Stimulated activated CD4-positive, alpha-beta T cell treated with anti-CD3 and anti-CD28 coated beads, Interleukin-12 subunit alpha, Interleukin-12 subunit beta, amount 100 ng/mL, for 4 hours (primary cell): Measurements from ENCODE around the gene RNASE13.
"Not testable (repeated sequence)": the region's sequence is repeated elsewhere in the genome, so short reads cannot be mapped to it uniquely, and the experiment has no call there.

Experiments used
- DNase-seq: peaks from one replicate; pipeline ENCODE4 v3.0.0-alpha.2; 2020

The RNASE13 gene

GRCh38 chr14:21019366-21019765 lies 15.2 kb downstream of the RNASE13 start:
- no peak for DNase-seq

- no peak for DNase-seq
These were observed 15.8 kb downstream of the RNASE13 start for GRCh38 chr14:21018781-21019180.

DNA sequence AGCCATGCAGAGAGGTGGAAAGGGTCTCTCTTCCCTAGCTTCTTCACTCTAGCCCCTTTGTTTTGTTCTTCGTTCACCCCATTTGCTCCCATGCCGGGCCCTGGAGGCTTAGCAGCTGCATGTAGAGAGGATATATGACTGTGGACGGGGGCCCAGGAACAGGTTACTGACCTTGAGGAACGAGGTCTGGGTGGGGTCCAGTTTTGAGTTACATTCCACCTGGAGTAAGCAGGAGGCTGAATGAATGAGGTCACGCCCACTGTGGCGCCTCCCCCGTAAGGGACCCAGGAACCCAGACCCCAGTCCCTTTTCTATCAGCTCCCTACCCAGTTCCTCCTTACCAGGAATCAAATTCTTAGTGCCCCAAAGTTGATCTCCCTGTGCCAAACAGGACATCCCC lies 16.3 kb downstream of the RNASE13 start:
- DNase-seq = no peak

DNA sequence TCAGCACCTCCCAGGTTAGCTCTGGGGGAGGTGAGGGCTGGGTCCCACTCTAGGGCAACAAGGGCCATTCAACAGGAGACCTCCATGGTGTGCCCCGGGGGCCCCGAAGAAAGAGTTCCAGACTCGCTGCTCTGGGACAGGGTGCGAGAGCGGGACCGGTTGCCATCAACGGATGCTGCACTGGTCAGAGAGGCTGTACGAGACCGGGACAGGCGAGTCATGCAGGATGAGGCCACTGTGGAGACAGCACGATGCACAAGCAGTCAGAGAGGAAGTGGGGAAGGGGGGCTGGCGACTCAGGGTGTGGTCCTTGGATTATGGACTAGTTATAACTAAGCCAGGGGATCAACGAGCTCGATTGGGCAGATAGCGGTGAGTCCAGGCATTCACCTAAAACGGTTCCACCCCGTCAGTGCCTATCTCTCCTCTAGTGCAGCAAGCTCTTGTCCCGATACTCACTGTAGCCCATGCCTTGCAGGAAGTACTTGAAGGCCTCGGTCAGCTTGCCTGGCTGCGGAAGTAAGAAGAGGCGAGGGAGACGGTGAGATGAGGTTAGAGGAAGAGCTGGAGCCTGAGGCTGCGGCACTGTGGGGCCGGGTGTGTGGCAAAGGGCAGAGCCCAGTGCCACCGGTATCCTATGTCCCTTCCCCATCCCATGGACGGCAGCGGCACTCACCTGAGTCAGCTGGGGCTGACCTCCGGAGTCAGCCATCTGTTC lies 16.9 kb downstream of the RNASE13 start:
- DNase-seq = no peak

DNA sequence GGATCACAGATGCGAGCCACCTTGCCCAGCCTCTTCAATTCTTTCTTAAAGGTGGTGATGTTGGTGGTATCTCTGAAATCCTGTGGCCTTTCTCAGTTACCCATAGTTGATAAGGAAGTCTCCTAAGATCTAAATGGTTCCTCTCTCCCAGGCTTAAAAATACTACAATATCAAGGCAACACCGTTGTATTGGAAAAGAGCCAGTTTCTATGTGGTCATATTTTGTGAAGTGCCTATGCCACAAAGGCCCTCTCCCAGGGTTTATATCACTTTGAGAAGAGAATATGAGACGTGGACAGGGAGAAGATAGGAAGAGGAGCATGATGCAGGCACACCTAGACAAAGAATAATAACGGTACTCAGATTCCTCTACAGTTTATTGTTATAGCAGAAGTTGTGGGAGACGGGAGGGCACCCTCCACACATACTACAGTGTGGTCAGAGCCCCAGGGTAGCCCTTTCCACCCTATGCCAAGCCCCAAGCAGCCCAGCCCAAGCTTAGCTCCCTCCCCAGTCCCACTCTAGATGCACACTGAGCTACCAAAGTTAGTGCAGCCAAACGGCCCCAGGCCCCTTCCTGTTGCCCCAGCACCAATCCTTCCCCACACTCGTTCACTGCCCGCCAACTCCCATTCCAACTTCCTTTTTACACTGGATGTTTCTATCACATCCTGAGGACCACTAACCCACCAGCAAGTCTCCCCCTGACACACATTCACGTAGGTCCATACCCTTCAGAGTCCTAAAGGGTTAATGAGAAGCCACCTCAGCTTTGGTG lies 18.0 kb downstream of the RNASE13 start:
- DNase-seq = no peak

- DNase-seq = no peak
These were observed 19.3 kb downstream of the RNASE13 start for GRCh38 chr14:21015312-21015711.

- peak; percentile 78 for DNase-seq
These were observed 19.8 kb downstream of the RNASE13 start for GRCh38 chr14:21014761-21015190.

DNA sequence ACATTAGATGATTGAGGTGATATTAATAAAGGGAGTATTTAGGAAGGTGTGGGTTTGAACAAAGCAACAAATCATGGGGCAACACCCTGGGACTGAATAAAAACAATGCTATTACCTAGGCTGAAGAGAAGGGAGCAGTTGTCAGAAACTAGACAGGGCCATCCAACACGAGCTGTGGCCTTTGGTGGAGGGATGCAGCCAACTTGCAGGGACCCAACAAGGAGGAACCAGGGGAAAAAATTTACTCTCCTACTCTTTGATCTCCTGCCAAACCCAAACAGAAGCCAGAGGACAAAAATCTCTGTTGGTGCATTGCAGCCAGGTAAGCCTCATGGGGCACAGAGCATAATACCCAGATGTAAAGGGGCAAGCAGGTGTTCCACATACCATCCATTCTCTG lies 23.5 kb downstream of the RNASE13 start:
- no peak for DNase-seq

DNA sequence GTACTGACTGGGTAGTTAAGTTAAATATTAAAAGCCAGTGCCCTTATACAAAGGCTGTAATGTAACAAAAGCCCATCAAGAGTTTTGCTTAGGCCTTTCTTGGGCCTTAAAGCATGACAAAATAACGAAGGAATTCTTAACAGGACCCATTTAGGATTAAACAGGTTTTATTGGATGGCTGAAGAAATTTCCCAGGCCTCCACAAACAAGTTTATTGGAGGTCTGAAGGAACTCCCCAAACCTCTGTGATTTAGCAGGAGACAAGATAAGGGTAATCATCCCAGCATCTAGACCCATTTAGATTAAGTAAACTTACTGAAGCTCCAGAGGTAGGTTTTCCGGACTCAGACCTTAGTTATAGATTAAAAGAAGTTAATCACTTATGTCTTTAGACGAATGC lies 24.9 kb downstream of the RNASE13 start:
- not testable (repeated sequence) for DNase-seq

DNA sequence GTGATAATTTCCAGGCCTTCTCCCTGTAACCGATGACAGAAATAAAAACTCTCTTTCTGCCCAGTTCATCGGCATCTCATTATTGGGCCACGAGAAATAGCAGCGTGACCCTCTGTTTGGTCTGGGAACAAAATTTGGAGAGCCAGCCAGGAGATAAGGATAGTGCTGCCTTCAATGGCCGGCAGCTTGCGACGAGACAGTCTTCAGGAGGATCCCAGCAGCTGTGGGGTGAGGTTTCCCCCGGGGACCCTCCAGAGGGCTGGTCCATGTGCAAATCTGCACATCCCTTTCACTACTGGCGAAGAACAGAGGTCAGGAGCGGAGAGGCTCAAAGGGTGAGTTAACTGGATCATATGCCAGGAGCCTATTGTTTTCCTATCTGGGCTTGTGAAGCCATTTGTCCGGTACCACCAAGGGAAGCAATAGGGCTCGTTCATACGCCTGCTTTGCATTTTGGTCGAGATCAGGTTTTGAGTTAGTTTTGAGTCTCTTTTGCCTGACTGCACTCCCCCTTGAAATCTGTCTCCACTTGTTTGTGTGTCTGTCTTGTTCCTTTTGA lies 30.7 kb downstream of the RNASE13 start:
- no peak for DNase-seq

DNA sequence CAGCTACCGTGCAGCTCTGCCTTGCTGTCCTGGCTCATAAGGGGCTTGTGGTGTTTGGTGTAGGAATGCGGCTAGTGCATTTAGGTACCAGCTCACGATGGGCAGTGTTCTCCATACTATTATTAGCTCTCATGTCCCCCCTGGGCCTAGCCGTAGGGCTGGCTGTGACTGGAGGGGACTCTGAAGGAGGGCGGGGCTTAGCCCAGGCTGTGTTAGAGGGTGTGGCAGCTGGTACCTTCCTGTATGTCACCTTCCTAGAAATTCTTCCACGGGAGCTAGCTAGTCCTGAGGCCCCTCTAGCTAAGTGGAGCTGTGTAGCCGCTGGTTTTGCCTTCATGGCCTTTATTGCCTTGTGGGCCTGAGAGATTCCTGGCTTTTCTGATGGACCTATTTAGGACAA lies 33.4 kb downstream of the RNASE13 start:
- DNase-seq = no peak

DNA sequence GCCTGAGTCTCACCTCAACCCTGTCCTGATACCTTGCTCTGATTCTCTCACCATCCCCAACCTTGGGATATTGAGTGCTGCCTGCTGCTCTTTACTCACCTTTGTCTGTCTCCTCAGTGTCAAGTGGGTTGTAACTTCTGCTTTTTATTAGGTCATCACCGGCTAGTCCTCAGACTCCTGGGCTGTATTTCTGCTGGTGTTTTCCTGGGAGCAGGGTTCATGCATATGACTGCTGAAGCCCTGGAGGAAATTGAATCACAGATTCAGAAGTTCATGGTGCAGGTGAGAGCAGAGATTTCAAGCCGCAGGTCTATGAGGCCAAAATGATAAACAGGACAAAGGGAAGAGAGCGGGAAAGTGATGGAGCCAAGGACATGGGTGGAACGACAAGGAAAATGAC lies 35.0 kb downstream of the RNASE13 start:
- DNase-seq = no peak

DNA sequence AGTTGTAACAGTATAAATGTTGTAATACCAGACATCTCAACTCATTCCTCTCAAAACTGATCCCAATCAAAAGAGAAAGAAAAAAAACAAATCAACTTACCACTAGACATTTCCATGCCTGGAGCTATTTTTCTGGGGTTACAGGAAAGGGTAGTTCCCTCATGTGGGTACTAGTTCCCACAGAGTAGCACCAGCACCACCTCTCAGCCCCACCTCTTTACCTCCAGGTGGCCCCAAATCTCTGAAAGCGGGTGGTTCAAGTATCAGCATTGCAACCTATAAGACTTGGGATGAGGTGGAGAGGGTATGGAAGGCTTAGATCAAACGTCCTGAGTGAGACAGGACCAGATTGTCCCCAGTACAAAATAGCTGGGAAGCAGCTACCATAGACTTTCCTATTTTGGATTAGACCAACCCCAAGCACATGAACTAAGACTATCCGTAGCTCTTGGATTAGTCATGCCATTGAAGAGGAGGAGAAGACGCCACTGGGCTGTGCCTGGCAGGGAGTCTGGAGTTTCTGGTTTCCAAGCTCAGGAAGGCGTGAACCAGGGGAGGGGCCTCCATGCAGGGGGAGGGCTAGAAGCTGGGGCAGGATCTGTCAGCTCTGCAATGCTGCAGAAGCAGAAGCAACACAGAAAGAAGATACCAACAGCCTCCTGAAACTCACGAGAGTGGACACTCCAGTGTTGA lies 35.8 kb downstream of the RNASE13 start, which contains the start of gene SLC39A2:
SLC39A2 (plus strand) TSS at position 620 of the 693 bp plus-strand sequence. CDS start 154 bp downstream, outside the sequence.
- no peak for DNase-seq

- DNase-seq = no peak
These were observed 36.5 kb downstream of the RNASE13 start for GRCh38 chr14:20998139-20998538.

GRCh38 chr14:20997564-20997963 lies 37.0 kb downstream of the RNASE13 start:
- DNase-seq = no peak

- DNase-seq = no peak
These were observed 37.5 kb downstream of the RNASE13 start for GRCh38 chr14:20997115-20997514.

DNA sequence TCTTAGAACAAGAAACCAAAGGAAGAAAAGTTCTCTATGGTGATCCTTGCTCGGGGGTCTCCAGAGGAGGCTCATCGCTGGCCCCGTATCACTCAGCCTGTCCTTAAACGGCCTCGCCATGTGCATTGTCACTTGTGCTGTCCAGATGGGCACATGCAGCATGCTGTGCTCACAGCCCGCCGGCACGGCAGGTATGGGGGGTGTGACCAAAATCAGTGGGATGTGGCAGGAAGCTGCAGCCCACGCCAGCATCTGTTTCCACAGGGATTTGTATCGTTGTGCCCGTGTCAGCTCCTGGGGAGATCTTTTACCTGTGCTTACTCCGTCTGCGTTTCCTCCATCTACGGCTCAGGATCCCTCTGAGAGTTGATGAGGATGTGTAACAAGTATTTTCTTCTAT lies 38.1 kb downstream of the RNASE13 start:
- DNase-seq = no peak

GRCh38 chr14:20989787-20990600 lies 44.6 kb downstream of the RNASE13 start, which contains the start of gene METTL17:
Gene METTL17 (plus strand): TSS chr14:20989980. CDS start chr14:20990003, 23 bp downstream.
- DNase-seq = peak; percentile 78

DNA sequence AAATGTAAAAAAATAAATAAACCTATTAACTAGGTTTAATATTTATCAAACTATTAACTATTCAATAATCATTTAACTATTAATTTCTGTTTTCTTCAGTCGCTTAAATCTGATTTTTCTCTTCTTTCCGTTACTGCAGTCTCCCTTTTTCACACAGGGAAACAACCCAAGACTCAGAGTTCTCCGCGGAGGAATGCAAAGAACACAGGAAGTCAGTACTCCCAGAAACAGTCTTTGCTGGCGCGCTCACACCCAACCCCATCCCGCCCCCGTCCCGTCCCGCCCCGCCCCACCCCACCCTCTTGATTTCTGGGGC lies 45.2 kb downstream of the RNASE13 start:
- no peak for DNase-seq

GRCh38 chr14:20988717-20989470 lies 45.7 kb downstream of the RNASE13 start:
- DNase-seq = no peak

DNA sequence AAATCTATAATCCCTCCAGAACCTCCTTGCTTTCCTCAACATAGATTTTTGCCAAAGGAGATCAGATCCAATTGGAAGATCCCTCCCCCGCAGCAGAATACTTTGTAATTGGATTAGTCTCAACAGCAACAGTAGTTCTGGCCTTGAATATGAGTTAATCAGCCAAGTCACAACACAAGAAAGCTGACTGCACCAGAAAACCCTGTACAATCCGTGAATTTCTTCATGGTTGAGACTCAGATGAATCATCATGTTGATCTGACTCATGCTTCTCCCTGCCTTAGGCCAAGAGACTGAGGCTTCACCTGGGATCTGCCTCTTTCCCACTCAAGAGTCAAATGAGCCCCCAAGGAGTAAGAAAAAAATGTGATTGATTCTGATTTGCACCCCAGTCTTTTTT lies 47.8 kb downstream of the RNASE13 start:
- DNase-seq = no peak

- DNase-seq = not testable (repeated sequence)
These were observed 49.0 kb downstream of the RNASE13 start for GRCh38 chr14:20985650-20986049.
